ENCODE data around the gene DAD1.
"Not testable (repeated sequence)": the region's sequence is repeated elsewhere in the genome, so short reads cannot be mapped to it uniquely, and the experiment has no call there.

The DAD1 gene

GRCh38 chr14:22570132-22570949 lies 18.7 kb downstream of the DAD1 start:
- no peak overlapping the region for H3K4me3 ChIP-seq (ENCODE audit: control insufficient read depth, low read depth, low read length)
- DNase-seq (ENCODE audit: low read depth): no peak
- peak; percentile 65 for TF ChIP-seq CTCF (IDR thresholded peaks at IDR 0.05; ENCODE audit: control insufficient read depth, insufficient read depth, low read depth, low read length, missing control alignments)

GRCh38 chr14:22569737-22570131 lies 19.3 kb downstream of the DAD1 start:
- no peak for TF ChIP-seq CTCF (IDR thresholded peaks at IDR 0.05; ENCODE audit: control insufficient read depth, insufficient read depth, low read depth, low read length, missing control alignments)
- no peak for DNase-seq (ENCODE audit: low read depth)
- H3K4me3 ChIP-seq (ENCODE audit: control insufficient read depth, low read depth, low read length): no peak overlapping the region

- DNase-seq (ENCODE audit: low read depth): no peak
- no peak for TF ChIP-seq CTCF (IDR thresholded peaks at IDR 0.05; ENCODE audit: control insufficient read depth, insufficient read depth, low read depth, low read length, missing control alignments)
These were observed 19.8 kb downstream of the DAD1 start for GRCh38 chr14:22569106-22569736.

GRCh38 chr14:22567437-22567836 lies 21.6 kb downstream of the DAD1 start:
- TF ChIP-seq CTCF (IDR thresholded peaks at IDR 0.05; ENCODE audit: control insufficient read depth, insufficient read depth, low read depth, low read length, missing control alignments): no peak
- no peak for DNase-seq (ENCODE audit: low read depth)
- no peak overlapping the region for H3K4me3 ChIP-seq (ENCODE audit: control insufficient read depth, low read depth, low read length)

More at GRCh38 chr14:22569106-22569736, 19.8 kb downstream of the DAD1 start:
- no peak overlapping the region for H3K4me3 ChIP-seq (ENCODE audit: control insufficient read depth, low read depth, low read length)

- TF ChIP-seq CTCF (IDR thresholded peaks at IDR 0.05; ENCODE audit: control insufficient read depth, insufficient read depth, low read depth, low read length, missing control alignments): no peak
- DNase-seq (ENCODE audit: low read depth): no peak
- H3K4me3 ChIP-seq (ENCODE audit: control insufficient read depth, low read depth, low read length): no peak overlapping the region
These were observed 22.2 kb downstream of the DAD1 start for GRCh38 chr14:22566845-22567244.

- not testable (repeated sequence) for DNase-seq (ENCODE audit: low read depth); H3K4me3 ChIP-seq (ENCODE audit: control insufficient read depth, low read depth, low read length)
These were observed 22.8 kb downstream of the DAD1 start for GRCh38 chr14:22566266-22566665.

GRCh38 chr14:22565391-22565945 lies 23.6 kb downstream of the DAD1 start:
- TF ChIP-seq CTCF (IDR thresholded peaks at IDR 0.05; ENCODE audit: control insufficient read depth, insufficient read depth, low read depth, low read length, missing control alignments): no peak
- DNase-seq (ENCODE audit: low read depth): no peak
- H3K4me3 ChIP-seq (ENCODE audit: control insufficient read depth, low read depth, low read length): no peak overlapping the region

Data from AG09309 (cell line).